HFF-Myc (cell line): ENCODE results near the gene ANKS6.

Experiments
- DNase-seq: peaks from one replicate; pipeline ENCODE4 v3.0.0-alpha.2; 2011; ENCODE audit warnings: low read depth; ENCODE audit errors: extremely low read depth
- H3K4me3 ChIP-seq: replicated peaks from 2 replicates; pipeline ENCODE4 v1.5.1; 2011; ENCODE audit warnings: low read depth, mild to moderate bottlenecking, control low read depth, low read length
- CTCF ChIP-seq: IDR thresholded peaks from 2 replicates; pipeline ENCODE4 v1.5.1; 2012; ENCODE audit warnings: mild to moderate bottlenecking, low read depth, low read length, control low read depth; ENCODE audit errors: missing control alignments

Gene ANKS6

GRCh38 chr9:98786750-98787510 is 9.4 kb downstream of the ANKS6 start:
- DNase-seq: no peak
- H3K4me3 ChIP-seq: no peak overlapping the region
- TF ChIP-seq CTCF: no peak

DNA sequence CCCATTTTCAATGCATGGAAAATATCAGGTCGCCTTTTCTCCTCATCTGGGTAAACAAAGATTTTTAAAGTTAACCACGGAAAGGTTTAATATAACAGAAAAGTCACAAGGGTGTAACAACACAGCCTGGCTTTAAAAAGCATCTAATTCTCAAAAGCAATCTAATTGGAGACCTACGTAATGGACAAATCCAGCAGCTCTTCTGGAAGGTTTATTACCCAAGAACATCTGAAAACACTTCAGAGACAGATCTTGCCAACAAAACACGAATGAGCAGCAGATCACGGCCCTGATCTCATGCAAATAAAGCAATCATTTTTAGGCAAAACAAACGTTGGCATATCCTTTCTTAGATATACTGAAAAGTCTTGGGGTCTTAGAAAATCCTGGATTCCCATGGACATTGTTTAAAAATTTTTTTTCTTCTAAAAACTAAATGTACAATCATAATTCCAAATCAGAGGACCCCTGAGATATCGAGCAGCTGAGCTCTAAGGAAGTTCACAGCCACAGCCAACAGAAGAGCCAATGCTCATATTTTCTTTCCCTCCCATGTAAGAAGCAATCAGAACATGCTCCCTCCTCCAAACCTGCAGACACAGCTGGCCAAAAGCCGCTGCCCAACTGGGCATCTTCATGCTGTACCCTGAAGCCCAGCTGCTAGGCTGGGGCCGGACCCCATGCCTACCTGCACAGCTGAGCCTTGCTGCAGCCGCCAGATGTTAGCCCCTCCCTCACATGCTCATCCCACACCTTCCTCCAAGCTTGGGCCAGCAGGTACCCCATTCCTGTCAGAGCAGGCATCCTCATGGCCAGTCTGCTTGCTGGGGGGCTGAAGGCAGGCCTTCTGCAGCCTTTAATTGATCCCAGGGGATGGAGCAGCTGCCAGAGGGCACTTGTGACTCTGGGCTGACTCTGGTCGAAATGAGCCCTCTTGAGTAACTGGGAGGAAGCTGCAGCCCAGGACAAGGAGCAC is 11.2 kb downstream of the ANKS6 start:
- no peak overlapping the region for H3K4me3 ChIP-seq
- no peak for TF ChIP-seq CTCF
- no peak for DNase-seq

GRCh38 chr9:98783518-98784226 is 12.7 kb downstream of the ANKS6 start:
- no peak for TF ChIP-seq CTCF
- no peak overlapping the region for H3K4me3 ChIP-seq
- DNase-seq: no peak

GRCh38 chr9:98781588-98782383 is 14.6 kb downstream of the ANKS6 start:
- no peak for TF ChIP-seq CTCF
- no peak overlapping the region for H3K4me3 ChIP-seq
- no peak for DNase-seq

GRCh38 chr9:98780059-98780749 is 16.2 kb downstream of the ANKS6 start:
- DNase-seq: no peak
- TF ChIP-seq CTCF: no peak

More at GRCh38 chr9:98780059-98780749, 16.2 kb downstream of the ANKS6 start:
- H3K4me3 ChIP-seq: no peak overlapping the region
